Stimulated activated CD4-positive, alpha-beta T cell treated with anti-CD3 and anti-CD28 coated beads, Interleukin-12 subunit alpha, Interleukin-12 subunit beta, amount 100 ng/mL, for 48 hours (primary cell): ENCODE measurements around the gene ABHD2.
"Not testable (repeated sequence)": the region's sequence is repeated elsewhere in the genome, so short reads cannot be mapped to it uniquely, and the experiment has no call there.

ENCODE experiments used
- DNase-seq, 3 donors: peaks; one replicate each; pipeline ENCODE4 v3.0.0-alpha.2; 2020; ENCODE audit warnings: low read depth in 2 of 3, low spot score in 1 of 3

Gene ABHD2

DNA sequence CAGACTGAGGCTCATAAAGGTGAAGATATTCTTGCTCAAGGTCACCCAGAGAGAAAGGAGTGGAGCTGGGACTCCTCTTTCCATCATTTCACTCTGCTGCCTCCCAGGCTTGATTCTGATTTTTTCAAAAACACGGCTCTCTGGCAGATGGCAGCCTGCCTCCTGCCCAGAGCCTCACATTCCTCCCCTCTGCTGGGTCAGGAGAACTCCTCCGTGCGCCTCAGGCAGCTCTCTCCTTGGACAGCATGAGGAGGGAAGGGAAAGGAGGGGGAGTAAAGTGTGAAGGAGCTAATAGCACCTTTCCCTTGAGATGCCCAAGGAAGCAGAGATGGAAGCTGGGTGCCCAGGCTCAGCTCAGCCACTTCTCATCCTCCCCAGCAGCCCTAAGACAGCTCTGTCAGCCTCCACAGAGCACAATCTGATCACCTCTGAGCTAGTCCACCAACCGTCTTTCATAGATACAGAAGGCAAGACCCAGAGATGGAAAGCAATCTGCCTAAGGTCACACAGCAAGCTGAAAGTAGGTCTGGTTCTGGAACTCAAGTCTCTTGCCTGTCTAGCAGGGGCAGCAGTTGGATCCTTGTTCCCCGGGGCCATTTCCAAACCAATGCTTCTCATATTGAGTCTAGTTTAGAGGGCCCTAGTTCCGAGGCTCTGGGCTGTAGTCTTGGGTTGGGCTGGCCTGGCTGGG is 129.6 kb downstream of the ABHD2 start:
- DNase-seq, result no peak

DNA sequence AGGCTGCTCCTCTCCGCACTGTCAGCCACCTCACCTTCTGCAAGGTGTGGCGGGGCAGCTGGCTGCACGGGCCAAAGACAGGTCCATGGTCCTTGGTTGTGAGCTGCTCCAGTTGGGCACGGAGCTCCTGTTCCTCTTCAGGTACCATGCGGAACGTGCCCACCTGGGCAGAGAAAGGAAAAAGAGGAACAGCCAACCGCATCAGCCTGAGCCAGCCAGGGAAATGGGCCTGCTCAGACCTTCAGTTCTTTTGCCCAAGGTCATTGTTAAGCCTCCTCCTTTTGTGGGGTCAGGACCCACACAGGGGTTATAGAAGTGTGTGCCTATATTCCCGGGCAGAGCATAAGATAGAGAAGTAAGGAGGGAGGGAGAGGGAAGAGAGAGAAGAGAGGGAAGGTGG is 130.3 kb downstream of the ABHD2 start:
- DNase-seq, result no peak

DNA sequence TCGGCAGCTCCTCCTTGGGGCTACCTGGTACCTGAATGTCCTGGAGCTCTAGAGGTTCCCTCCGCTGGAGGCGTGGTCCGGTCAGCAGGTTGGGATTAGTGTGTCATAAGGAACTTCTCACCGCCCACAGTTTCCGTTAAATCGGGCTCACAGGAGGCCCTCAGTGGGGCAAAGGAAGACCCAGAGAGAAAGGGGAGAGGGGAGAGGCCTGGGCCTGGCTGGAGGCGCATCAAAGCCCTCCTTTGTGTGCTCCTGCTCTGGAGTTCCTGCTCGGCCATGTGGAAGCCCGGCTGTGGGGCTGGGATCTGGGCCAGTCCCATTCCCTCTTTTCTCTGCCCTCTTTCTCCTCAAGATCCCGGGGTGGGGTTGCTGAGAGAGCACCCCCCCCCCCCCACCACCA is 133.3 kb downstream of the ABHD2 start, which contains the start of gene RLBP1:
RLBP1 (minus strand) TSS at position 37 of the 400 bp plus-strand sequence. CDS start 2,604 bp downstream, outside the sequence.
- no peak for DNase-seq

DNA sequence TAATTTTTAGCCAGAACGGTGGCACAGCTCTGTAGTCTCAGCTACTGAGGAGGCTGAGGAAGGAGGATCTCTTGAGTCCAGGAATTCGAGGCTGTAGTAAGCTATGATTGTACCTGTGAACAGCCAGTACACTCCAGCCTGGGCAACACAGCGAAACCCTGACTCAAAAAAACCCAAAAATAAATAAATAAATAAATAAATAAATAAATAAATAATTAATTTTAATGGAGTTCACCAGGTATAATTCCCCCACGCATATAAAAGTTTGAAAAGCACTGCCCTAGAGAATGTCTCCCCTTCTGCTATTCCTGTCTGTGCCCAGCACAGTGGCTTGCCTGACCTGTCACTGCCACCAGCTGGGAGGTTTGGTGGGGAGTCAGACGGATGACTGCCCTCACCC is 137.3 kb downstream of the ABHD2 start:
- no peak for DNase-seq

DNA sequence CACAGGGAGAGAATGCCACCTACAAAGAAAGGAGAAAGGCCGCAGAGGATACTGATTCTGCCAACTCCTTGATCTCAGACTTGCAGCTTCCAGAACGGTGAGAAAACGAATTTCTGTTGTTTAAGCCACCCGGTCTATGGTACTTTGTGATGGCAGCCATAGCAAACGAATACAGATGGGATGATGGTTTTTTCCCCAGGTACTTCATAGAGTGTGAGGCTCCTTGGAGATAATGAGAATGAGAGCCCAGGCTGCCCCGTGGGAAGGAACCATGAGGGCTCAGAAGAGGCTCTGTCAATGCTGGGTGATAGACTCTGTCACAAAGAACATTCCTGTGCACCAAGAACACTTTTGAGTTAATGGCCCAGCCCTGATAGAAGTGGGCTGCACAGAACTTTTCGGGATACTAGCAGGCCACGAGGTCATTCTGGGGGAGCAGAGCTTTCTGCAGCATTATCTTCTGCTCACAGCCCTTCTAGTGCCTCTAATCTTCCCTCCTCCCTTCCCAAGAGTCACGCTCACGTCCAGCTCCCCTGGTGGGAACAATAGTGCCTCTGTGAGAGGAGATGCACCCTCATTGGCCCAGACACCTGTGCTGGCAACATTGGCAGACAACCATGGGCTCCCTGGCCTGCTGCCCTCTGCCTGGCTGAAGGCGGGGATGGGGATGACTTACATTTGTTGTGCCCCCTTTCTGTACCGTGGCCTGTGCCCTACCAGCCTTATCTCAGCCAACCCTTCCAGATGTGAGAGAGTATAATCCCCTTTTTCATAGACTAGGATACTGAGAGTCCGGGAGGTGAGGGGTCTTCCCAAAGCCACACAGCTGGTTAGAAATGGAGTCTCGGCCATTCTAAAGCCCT is 138.3 kb downstream of the ABHD2 start:
- DNase-seq, result no peak

DNA sequence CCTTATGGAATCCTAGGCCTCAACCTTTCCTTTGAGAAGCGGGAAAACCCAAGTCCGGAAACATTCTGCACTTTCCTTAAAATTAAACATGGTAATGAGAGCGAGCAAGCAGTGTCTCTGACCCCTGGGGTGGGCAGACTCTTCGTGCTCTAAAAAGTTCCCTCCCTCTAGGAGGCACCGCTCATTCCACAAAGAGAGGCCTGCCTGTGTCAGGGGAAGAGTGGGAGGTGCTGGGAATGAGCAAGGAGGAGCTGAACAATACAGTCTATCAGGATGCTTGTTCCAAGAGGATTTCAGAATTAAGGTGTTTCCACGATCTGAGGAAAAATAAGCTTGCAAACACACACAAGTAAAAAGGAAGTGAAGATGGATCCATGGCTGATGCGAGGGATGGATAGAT is 139.2 kb downstream of the ABHD2 start:
- DNase-seq, result no peak

DNA sequence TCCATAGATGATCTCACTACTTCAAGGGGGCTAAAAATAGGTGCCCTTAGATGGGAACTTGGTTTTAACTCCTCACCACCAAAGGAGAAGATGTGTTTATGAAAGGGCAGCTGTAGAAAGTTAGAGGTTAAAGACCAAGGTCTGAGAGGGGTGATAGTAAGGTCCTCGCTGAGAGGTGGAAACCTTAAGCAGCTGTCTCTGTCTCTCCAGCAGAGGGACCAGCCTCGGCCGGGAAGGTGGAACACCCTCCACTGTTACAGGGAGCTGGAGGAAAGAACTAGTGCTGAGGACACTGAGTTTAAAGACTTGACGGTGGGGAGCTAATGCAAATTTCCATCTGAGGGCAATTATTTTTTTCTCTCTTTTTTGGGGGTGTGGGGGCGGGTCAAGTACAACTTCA is 142.0 kb downstream of the ABHD2 start:
- no peak for DNase-seq

DNA sequence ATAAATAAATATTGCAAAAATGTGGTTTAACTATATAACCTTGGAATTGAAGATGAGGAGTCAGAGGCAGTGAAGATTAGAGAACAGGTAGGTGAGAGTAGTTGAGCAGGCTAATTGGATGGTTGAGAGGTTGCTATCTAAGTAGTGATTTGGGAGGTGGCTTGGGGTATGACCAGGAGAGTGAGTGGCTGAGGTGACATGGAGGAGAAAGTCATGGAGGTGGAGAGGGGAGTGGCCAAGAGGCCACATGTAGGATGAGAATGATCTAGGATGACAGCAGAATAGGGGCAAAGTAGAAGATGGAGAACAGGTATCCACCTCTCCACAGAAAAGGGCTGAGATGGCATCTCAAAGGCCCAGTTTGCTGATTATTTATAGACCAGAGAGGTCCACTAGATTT is 143.6 kb downstream of the ABHD2 start:
- DNase-seq, result no peak

DNA sequence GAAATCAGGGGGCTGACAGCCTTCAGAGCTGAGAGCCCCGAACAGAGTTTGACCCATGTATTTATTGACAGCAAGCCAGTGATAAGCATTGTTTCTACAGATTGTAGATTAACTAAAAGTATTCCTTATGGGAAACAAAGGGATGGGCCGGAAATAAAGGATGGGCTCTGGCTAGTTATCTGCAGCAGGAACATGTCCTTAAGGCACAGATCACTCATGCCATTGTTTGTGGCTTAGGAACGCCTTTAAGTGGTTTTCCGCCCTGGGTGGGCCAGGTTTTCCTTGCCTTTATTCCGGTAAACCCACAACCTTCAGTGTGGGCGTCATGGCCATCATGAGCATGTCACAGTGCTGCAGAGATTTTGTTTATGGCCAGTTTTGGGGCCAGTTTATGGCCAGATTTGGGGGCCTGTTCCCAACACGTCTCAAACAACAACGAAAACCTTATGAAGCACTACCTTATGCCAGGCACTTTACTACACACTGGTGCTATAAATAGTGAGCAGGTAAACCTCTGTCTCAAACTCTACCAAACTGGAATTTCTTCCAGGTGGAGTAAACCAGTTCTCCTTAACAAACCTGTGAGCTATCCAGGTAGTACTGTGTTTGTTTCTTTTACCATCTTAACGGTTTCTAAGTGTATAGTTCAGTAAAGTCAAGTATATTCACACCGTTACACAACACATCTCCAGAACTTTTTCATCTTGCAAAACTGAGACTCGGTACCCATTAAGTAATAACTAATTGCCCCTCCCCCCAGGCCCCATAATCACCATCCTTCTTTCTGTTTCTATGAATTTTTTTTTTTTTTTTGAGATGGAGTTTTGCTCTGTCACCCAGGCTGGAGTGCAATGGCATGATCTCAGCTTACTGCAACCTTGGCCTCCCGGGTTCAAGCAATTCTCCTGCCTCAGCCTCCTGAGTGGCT is 151.9 kb downstream of the ABHD2 start:
- DNase-seq, result not testable (repeated sequence)

DNA sequence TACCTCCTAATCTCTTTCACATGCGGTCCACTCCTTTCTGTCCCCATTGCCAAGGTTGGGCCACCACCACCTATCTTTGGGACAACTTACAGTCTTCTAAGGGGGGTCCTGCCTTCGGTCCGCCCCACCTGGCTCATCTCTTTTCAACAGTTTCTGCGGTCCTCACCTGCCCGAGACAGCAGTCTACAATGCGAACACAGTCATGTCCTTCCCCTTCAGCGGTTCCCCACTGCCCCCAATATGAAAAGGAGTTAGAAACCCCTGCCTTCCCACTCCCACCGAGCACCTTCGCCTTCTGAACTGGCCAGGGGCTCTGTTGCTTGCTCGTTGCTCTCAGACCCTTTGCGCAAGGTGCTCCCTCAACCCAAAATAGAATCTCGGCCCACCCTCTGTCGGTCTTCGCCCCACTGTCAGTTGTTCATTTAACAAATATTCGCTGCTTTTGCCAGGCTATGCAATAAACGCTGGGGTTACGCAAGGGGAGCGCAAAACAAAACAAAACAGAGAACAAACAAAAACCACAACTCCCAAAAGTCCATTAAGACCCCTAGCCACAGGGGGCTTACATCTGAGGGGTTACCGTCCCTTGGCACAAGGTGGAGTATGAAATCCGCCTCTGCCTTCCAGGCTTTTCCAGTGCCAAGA is 154.9 kb downstream of the ABHD2 start:
- DNase-seq, result no peak

DNA sequence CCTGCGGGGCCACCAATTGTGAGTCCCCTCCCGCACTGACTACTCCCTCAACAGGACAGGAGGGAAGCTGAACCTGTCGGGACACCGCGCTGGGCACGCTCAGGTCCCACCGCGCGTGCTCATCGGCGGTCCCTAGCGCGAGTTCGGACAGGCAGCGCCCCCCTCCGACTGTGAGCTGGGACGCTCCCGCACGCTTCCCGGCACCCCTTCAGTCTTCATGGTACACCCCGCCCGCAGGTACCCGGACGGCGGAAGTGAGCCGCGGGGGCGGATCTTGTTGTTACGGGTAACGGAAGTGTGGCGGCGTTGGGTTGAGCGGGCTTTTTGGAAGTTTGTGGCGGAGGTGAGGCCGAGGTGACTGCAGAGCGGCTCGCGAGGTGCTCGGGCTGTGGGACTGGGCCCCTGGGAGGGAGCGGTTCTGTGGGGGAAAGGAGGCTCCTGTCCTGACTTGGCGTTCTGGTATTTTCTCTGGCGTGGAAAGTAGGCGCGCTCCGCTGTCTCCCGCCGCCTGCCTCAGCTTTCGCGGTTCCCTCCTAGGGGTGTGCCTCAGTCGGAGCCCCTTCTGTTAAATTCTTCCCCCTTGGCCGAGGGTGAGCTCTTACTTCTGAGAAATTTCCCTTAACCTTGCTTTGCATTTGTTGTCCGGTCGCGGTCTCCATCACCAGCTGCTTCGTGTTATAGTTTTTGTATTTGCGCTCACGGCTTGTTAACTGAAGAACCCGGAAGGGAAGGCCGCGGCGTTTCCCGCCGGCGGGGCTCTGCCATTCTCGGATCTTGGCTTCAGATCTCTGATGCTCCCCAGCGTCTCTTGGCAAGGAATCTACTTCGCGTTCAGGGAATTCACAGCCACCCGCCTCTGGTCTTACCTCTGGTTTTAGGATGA is 155.7 kb downstream of the ABHD2 start, which contains the start of gene FANCI:
FANCI (plus strand) TSS at position 289 of the 883 bp plus-strand sequence. CDS start 3,669 bp downstream, outside the sequence.
- peak; percentile 94 to 99 (median 97) for DNase-seq

DNA sequence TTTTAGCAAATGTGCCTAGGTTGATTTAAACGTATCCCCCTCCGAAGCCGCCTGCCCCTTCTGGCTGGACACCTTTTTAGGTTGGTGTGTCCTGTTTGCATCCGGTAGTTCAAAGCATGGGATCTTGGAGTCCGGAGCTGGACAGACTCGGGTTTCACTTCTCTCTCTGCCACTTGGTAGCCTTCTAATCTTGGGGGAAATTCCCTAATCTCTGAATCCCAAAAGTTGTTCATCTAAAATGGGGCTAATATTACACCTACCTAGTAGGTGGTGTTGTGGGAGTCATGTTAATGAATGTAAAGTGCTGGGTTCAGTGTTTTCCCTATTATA is 156.3 kb downstream of the ABHD2 start:
- DNase-seq, result no peak

DNA sequence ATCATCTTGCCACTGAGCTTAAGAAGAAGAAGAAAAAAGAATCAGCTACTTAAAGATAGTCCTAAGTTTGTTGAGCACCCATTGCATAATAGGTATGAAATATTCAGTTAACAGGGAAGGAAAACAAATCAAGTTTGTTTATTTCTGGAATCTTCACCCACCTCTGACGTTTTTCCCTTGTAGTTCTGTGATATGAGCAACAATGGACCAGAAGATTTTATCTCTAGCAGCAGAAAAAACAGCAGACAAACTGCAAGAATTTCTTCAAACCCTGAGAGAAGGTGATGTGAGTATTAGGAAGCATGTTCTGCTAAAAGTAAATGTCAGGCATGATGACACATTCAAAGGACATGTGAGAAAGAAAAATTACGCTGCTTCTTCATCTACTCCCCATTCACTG is 159.2 kb downstream of the ABHD2 start:
- no peak for DNase-seq

DNA sequence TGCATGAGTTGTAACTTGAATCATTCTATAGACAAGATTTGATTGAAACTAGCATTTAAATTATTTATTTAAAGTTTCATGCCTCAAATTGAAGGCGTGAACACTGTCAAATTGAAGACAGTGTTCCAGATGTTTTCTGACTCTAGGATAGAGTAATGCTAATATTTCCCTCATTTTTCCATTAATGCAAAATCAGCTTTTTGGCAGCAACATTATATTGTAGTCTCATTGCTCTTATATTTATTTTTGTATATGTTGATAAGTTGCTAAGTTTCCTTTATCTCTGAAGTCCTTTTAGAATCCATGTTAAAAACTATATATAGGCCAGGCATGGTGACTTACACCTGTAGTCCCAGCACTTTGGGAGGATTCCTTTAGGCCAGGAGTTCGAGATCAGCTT is 160.3 kb downstream of the ABHD2 start:
- no peak for DNase-seq

DNA sequence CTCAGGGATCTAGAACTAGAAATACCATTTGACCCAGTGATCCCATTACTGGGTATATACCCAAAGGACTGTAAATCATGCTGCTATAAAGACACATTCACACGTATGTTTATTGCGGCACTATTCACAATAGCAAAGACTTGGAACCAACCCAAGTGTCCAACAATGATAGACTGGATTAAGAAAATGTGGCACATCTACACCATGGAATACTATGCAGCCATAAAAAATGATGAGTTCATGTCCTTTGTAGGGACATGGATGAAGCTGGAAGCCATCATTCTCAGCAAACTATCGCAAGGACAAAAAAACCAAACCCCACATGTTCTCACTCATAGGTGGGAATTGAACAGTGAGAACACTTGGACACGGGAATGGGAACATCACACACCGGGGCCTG is 161.9 kb downstream of the ABHD2 start:
- not testable (repeated sequence) for DNase-seq
